Fibroblast of lung (primary cell): Measurements from ENCODE around the gene CLASP1.

Source experiments
- EZH2 ChIP-seq: IDR thresholded peaks from 2 replicates; pipeline ENCODE4 v1.5.1; 2012; ENCODE audit warnings: low read length, control low read depth, mild to moderate bottlenecking; ENCODE audit errors: missing control alignments
- TF ChIP-seq, protein P1 (sequence below), 2 donors: IDR thresholded peaks in 1 of 2; conservative IDR thresholded peaks in 1 of 2; 1 replicate in 1 of 2; 2 replicates in 1 of 2; pipeline ENCODE4 v1.5.1; 2011 to 2012; ENCODE audit warnings: low read length in 2 of 2, control low read depth in 1 of 2, inconsistent platforms in 1 of 2, low read depth in 1 of 2, mild to moderate bottlenecking in 1 of 2

DNA sequence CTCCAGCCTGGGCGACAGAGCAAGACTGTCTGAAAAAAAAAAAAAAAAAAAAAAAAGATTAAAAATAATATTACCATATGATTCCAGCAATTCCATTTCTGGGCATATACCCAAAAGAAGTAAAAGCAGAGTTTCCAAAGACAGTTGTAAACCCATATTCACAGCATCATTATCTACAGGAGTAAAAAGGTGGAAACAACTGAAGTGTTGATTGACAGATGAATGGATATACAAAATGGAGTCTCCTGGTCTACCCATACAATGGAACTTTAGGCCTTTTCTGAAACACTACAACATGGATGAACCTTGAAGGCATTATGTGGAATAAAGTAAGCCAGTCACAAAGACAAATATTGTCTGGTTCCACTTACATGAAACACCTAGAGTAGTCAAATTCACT is 112.9 kb downstream of the CLASP1 start:
- TF ChIP-seq, protein P1, sequence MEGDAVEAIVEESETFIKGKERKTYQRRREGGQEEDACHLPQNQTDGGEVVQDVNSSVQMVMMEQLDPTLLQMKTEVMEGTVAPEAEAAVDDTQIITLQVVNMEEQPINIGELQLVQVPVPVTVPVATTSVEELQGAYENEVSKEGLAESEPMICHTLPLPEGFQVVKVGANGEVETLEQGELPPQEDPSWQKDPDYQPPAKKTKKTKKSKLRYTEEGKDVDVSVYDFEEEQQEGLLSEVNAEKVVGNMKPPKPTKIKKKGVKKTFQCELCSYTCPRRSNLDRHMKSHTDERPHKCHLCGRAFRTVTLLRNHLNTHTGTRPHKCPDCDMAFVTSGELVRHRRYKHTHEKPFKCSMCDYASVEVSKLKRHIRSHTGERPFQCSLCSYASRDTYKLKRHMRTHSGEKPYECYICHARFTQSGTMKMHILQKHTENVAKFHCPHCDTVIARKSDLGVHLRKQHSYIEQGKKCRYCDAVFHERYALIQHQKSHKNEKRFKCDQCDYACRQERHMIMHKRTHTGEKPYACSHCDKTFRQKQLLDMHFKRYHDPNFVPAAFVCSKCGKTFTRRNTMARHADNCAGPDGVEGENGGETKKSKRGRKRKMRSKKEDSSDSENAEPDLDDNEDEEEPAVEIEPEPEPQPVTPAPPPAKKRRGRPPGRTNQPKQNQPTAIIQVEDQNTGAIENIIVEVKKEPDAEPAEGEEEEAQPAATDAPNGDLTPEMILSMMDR (conservative IDR thresholded peaks at IDR 0.05 in 1 of 2, IDR thresholded peaks at IDR 0.05 in 1 of 2; ENCODE audit: low read depth in 1 of 2, low read length in 2 of 2) = no peak
- TF ChIP-seq EZH2 = no peak
